H7 (cell line): ENCODE measurements around the gene SYNM. TPM values are rescaled to one million over a fixed set of nuclear protein-coding genes. Genes with fewer than 3 reads are reported as not detected.
"Not testable (repeated sequence)": the region's sequence is repeated elsewhere in the genome, so short reads cannot be mapped to it uniquely, and the experiment has no call there.

Experiments
- DNase-seq: peaks from one replicate; pipeline ENCODE4 v3.0.0; 2012
- H3K27me3 ChIP-seq: 2 replicates; pipeline ENCODE4 v1.6.0; 2011; ENCODE audit warnings: mild to moderate bottlenecking, low read length; ENCODE audit not compliant: control insufficient read depth, insufficient read depth
- H3K36me3 ChIP-seq: replicated peaks from 2 replicates; pipeline ENCODE4 v1.5.1; 2011; ENCODE audit warnings: low read length; ENCODE audit not compliant: control insufficient read depth, insufficient read depth
- H3K4me3 ChIP-seq: 2 replicates; pipeline ENCODE4 v1.5.1; 2011; ENCODE audit warnings: low read depth, mild to moderate bottlenecking, control low read depth, low read length, moderate library complexity; ENCODE audit not compliant: insufficient read depth
- total RNA-seq: library from RNA; depleted of rRNA; stranded (reverse); fragments of >200 nt; shearing (Covaris generic); gene quantifications from 2 replicates; pipeline ENCODE4 v1.2.3, GENCODE V29; 2014; rRNA removed

The SYNM gene
- 2.1 and 2.8 TPM in 2 replicates for total RNA-seq

- H3K4me3 ChIP-seq: peak within 1 kb of the TSS; percentile 57
- H3K27me3 ChIP-seq: peaks cover 31% of the 10 kb centered on the region
- H3K36me3 ChIP-seq: no peaks in the 10 kb centered on the region
- peak; percentile 99 for DNase-seq
Measured at GRCh38 chr15:99104788-99105513, at the start of gene SYNM. Gene SYNM, plus strand, starts transcription at chr15:99105080. Its CDS starts 120 bp downstream, at chr15:99105200.

GRCh38 chr15:99055555-99056134 is 49.2 kb upstream of the SYNM start:
- peaks cover 2% of the 10 kb centered on the region for H3K27me3 ChIP-seq
- DNase-seq: no peak
- H3K36me3 ChIP-seq: no peaks in the 10 kb centered on the region
- no peak overlapping the region for H3K4me3 ChIP-seq

GRCh38 chr15:99057020-99057419 is 47.9 kb upstream of the SYNM start:
- H3K36me3 ChIP-seq: no peaks in the 10 kb centered on the region
- peaks cover 2% of the 10 kb centered on the region for H3K27me3 ChIP-seq
- peak; percentile 59 for DNase-seq
- no peak overlapping the region for H3K4me3 ChIP-seq

GRCh38 chr15:99057697-99058420 is 47.0 kb upstream of the SYNM start:
- Histone ChIP-seq H3K36me3 (no peaks in the 10 kb centered on the region), H3K4me3 (no peak overlapping the region), H3K27me3 (peaks cover 2% of the 10 kb centered on the region)
- no peak for DNase-seq

- Histone ChIP-seq H3K4me3 (peak overlapping the region; percentile 48), H3K27me3 (peaks cover 2% of the 10 kb centered on the region), H3K36me3 (no peaks in the 10 kb centered on the region)
- DNase-seq: peak; percentile 77
Measured at GRCh38 chr15:99058421-99058870, 46.4 kb upstream of the SYNM start.

- Histone ChIP-seq H3K4me3 (peak overlapping the region; percentile 55), H3K36me3 (no peaks in the 10 kb centered on the region), H3K27me3 (peaks cover 2% of the 10 kb centered on the region)
- DNase-seq: peak; percentile 95
Measured at GRCh38 chr15:99059010-99059981, 45.6 kb upstream of the SYNM start.

GRCh38 chr15:99060186-99060585 is 44.7 kb upstream of the SYNM start:
- not testable (repeated sequence) for H3K4me3 ChIP-seq, H3K27me3 ChIP-seq, H3K36me3 ChIP-seq, DNase-seq

- no peak for DNase-seq
- Histone ChIP-seq H3K36me3 (no peaks in the 10 kb centered on the region), H3K27me3 (peaks cover 2% of the 10 kb centered on the region), H3K4me3 (no peak overlapping the region)
Measured at GRCh38 chr15:99062226-99062625, 42.7 kb upstream of the SYNM start.

- H3K36me3 ChIP-seq: no peaks in the 10 kb centered on the region
- H3K27me3 ChIP-seq: no peaks in the 10 kb centered on the region
- H3K4me3 ChIP-seq: no peak overlapping the region
Measured at GRCh38 chr15:99068186-99068585, 36.7 kb upstream of the SYNM start.

GRCh38 chr15:99070208-99070607 is 34.7 kb upstream of the SYNM start:
- no peak for DNase-seq
- Histone ChIP-seq H3K27me3 (no peaks in the 10 kb centered on the region; the same call in 1 of the 2 replicates), H3K4me3 (no peak overlapping the region), H3K36me3 (no peaks in the 10 kb centered on the region)

More at GRCh38 chr15:99068186-99068585, 36.7 kb upstream of the SYNM start:
- no peak for DNase-seq

- Histone ChIP-seq H3K27me3 (no peaks in the 10 kb centered on the region; the same call in 1 of the 2 replicates), H3K36me3 (no peaks in the 10 kb centered on the region), H3K4me3 (no peak overlapping the region)
- no peak for DNase-seq
Measured at GRCh38 chr15:99071091-99071680, 33.7 kb upstream of the SYNM start.

- Histone ChIP-seq H3K27me3 (no peaks in the 10 kb centered on the region; the same call in 1 of the 2 replicates), H3K36me3 (no peaks in the 10 kb centered on the region), H3K4me3 (no peak overlapping the region)
- DNase-seq: peak; percentile 29
Measured at GRCh38 chr15:99073008-99073717, 31.7 kb upstream of the SYNM start.

GRCh38 chr15:99074446-99074845 is 30.4 kb upstream of the SYNM start:
- Histone ChIP-seq H3K36me3 (no peaks in the 10 kb centered on the region), H3K27me3 (no peaks in the 10 kb centered on the region; the same call in 1 of the 2 replicates), H3K4me3 (no peak overlapping the region)
- no peak for DNase-seq
